GM21423 (cell line): ENCODE results near the gene HAGH.
"Not testable (repeated sequence)": the region's sequence is repeated elsewhere in the genome, so short reads cannot be mapped to it uniquely, and the experiment has no call there.

Experiments
- ATAC-seq: cut with Tn5 transposase; IDR thresholded peaks from one replicate; pipeline ENCODE4 v1.9.1; 2021; ENCODE audit warnings: mild to moderate bottlenecking, moderate library complexity; ENCODE audit not compliant: unreplicated experiment

The HAGH gene

GRCh38 chr16:1826691-1827573, at the start of gene HAGH, which contains the start of gene FAHD1:
TSS of gene HAGH (minus strand) at chr16:1826825. CDS start at chr16:1826787, 38 bp downstream.
TSS of gene FAHD1 (plus strand) at chr16:1827206. CDS start at chr16:1827239, 33 bp downstream.
- ATAC-seq: peak; percentile 84

- not testable (repeated sequence) for ATAC-seq
These were observed 49.4 kb upstream of the HAGH start for GRCh38 chr16:1876066-1876465.

GRCh38 chr16:1874854-1875253, 48.2 kb upstream of the HAGH start:
- no peak for ATAC-seq

GRCh38 chr16:1871974-1872635, 45.5 kb upstream of the HAGH start, which contains the start of gene MEIOB:
TSS of gene MEIOB (minus strand) at chr16:1872164. CDS start at chr16:1868175, 3,989 bp downstream.
- ATAC-seq: no peak

GRCh38 chr16:1870365-1871082, 43.9 kb upstream of the HAGH start:
- ATAC-seq: no peak

GRCh38 chr16:1865902-1866690, 39.5 kb upstream of the HAGH start:
- no peak for ATAC-seq

GRCh38 chr16:1863681-1864460, 37.2 kb upstream of the HAGH start:
- no peak for ATAC-seq

GRCh38 chr16:1862394-1862793, 35.8 kb upstream of the HAGH start:
- no peak for ATAC-seq

- ATAC-seq: no peak
These were observed 35.1 kb upstream of the HAGH start for GRCh38 chr16:1861730-1862129.

- no peak for ATAC-seq
These were observed 33.0 kb upstream of the HAGH start for GRCh38 chr16:1859650-1860049.

GRCh38 chr16:1858189-1858865, 31.7 kb upstream of the HAGH start:
- ATAC-seq: no peak

- no peak for ATAC-seq
These were observed 30.9 kb upstream of the HAGH start for GRCh38 chr16:1857433-1858097.

- no peak for ATAC-seq
These were observed 25.2 kb upstream of the HAGH start for GRCh38 chr16:1851793-1852192.

- no peak for ATAC-seq
These were observed 24.4 kb upstream of the HAGH start for GRCh38 chr16:1850981-1851380.

- ATAC-seq: no peak
These were observed 19.8 kb upstream of the HAGH start for GRCh38 chr16:1846416-1846815.

- no peak for ATAC-seq
These were observed 19.4 kb upstream of the HAGH start for GRCh38 chr16:1845985-1846384.

- no peak for ATAC-seq
These were observed 12.9 kb upstream of the HAGH start for GRCh38 chr16:1839554-1839953.

- no peak for ATAC-seq
These were observed 7.5 kb upstream of the HAGH start for GRCh38 chr16:1834096-1834495.
